D721Med (cell line): ENCODE data around the gene TMEM171.
A peak's percentile ranks its signal among the peaks of the same experiment; 100 is the strongest.

ENCODE experiments used
- DNase-seq: peaks from one replicate; pipeline ENCODE4 v3.0.0; 2011; ENCODE audit warnings: low spot score; ENCODE audit not compliant: insufficient read length
- FAIRE-seq: peaks from 2 replicates; lab custom pipeline; 2011; peaks lifted over from hg19 to GRCh38; lab: Jason Lieb, UNC
- CTCF ChIP-seq: IDR thresholded peaks from 2 replicates; pipeline ENCODE4 v1.5.1; 2012; ENCODE audit warnings: mild to moderate bottlenecking, control low read depth; ENCODE audit not compliant: insufficient read depth; ENCODE audit errors: missing control alignments

TMEM171 gene

GRCh38 chr5:73157414-73158303 lies 37.3 kb downstream of the TMEM171 start:
- TF ChIP-seq CTCF: no peak
- no peak for FAIRE-seq
- DNase-seq: no peak

- DNase-seq (no peak), FAIRE-seq (no peak)
- no peak for TF ChIP-seq CTCF
Observed at GRCh38 chr5:73158313-73158712, 37.9 kb downstream of the TMEM171 start.

GRCh38 chr5:73160239-73160671 lies 39.9 kb downstream of the TMEM171 start:
- FAIRE-seq (no peak), DNase-seq (no peak)
- TF ChIP-seq CTCF: no peak

- TF ChIP-seq CTCF: peak; percentile 43
- FAIRE-seq: no peak
- no peak for DNase-seq
Observed at GRCh38 chr5:73170522-73170921, 50.1 kb downstream of the TMEM171 start.

- no peak for TF ChIP-seq CTCF
- DNase-seq: no peak
- FAIRE-seq: no peak
Observed at GRCh38 chr5:73171495-73171894, 51.1 kb downstream of the TMEM171 start.

- TF ChIP-seq CTCF: no peak
- FAIRE-seq: no peak
Observed at GRCh38 chr5:73172951-73173350, 52.6 kb downstream of the TMEM171 start, which contains the start of gene TMEM174. TSS of gene TMEM174 (plus strand) at chr5:73173193. CDS start at chr5:73173244, 51 bp downstream.

GRCh38 chr5:73174100-73174815 lies 53.9 kb downstream of the TMEM171 start:
- peak; percentile 32 for FAIRE-seq
- TF ChIP-seq CTCF: no peak
- DNase-seq: no peak

More at GRCh38 chr5:73172951-73173350, 52.6 kb downstream of the TMEM171 start, which contains the start of gene TMEM174:
- no peak for DNase-seq
